DMS79 treated with DMSO at 0.1 percent for 48 hours (cell line): ENCODE results near the gene KLHL26.

Experiments
- DNase-seq: peaks from one replicate; lab custom pipeline; 2025; lab: John Stamatoyannopoulos, UW

KLHL26 gene

DNA sequence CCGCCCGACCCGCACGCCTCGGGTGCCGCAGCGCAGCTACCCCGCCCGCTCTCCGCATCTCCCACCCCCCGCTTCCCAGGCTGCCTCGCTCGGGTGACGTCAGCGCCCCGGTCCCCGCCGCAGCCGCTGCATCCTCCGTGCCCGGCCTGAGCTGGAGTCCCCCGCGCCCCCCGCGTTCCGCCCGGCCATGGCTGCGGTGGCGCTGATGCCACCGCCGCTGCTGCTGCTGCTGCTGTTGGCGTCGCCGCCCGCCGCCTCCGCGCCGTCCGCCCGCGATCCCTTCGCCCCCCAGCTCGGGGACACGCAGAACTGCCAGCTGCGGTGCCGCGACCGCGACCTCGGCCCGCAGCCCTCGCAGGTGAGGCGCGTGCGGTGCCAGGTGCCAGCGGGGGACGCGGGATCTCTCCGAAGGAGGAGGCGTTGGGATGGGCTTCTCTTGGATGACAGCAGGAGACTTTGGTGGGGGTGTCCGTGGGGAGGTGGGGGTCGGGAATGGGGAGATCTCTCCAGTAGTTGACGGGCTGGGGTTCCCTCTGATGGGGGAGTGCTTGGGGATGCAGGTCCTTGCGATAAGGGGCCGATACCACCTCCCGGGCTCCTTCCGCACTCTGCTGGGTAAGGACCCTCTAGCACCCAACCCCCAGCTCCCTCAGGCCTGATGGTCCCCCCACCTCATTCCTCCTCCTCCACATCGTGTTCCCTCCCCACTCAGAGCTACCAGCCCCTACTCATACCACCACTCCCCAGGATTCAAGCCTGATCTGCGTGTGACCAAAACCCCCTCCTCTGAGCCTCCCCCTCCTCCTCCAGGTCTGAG is 23.8 kb upstream of the KLHL26 start, which contains the start of gene TMEM59L:
Gene TMEM59L, plus strand, starts transcription at position 99 of the 817 bp plus-strand sequence. Its CDS starts 89 bp downstream, at position 188.
- peak; percentile 24 for DNase-seq

- DNase-seq = no peak
Observed at GRCh38 chr19:18613589-18614234, 23.1 kb upstream of the KLHL26 start.

DNA sequence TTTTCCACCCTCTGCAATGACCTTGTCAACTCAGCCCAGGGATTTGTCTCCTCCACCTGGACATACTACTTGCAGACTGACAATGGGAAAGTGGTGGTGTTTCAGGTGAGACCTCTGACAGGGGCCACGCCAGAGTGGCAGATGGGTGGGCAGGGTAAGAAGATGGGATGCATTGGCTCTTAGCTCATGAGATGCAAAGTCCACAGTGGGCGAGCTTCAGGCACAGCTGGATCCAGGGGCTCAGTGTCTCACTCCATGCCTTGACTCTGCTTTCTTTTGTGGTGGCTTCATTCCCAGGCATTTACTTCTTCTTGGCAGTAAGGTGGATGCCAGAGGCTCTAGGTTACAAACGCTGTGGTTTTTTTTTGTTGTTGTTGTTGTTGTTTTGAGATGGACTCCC is 20.8 kb upstream of the KLHL26 start:
- DNase-seq = no peak

DNA sequence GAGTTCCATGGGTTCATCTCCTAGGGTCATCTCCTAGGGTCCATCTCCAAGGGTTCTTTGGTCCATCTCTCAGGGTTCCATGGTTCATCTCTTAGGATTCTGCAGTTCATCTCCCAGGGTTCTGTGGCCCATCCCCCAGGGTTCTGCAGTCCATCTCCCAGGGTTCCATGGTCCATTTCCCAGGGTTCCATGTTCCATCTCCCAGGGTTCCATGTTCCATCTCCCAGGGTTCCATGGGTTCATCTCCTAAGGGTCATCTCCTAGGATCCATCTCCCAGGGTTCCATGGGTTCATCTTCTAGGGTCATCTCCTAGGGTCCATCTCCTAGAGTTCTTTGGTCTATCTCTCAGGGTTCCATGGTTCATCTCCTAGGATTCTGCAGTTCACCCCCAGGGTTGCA is 19.3 kb upstream of the KLHL26 start:
- no peak for DNase-seq

DNA sequence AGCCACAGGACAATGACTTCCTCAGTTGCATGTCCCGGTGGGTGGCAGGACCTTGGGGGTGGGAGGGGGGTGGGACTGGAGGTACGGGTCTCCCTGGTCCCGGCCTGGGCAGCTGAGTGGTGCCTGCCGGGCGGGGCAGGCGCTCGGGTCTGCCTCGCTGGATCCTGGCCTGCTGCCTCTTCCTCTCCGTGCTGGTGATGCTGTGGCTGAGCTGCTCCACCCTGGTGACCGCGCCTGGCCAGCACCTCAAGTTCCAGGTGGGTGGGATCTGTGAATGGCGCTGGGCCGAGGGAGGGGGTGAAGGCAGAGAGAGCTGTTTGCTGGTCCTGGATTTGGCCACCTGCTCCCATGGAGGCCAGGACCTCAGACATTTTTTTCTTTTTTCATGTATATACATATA is 18.6 kb upstream of the KLHL26 start:
- DNase-seq = no peak

GRCh38 chr19:18620311-18620710 is 16.5 kb upstream of the KLHL26 start:
- no peak for DNase-seq

DNA sequence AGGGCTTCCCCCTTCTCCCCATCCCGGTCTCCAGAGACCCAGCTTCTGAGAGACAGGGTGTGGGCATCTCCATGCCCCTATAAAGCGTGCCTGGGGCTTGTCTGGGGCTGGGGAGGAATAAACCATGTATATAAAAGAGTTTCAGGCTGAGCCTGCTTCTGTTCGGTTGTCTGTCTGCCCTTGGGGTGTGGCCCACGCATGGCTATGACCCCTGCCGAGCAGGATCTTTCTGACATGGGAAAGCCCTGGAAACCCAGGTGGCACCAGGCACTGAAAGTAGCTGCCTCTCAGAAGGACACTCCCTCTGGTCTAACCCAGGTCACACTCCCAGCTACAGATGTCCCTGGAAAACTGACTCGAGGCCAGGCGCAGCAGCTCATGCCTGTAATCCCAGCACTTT is 15.9 kb upstream of the KLHL26 start:
- no peak for DNase-seq

DNA sequence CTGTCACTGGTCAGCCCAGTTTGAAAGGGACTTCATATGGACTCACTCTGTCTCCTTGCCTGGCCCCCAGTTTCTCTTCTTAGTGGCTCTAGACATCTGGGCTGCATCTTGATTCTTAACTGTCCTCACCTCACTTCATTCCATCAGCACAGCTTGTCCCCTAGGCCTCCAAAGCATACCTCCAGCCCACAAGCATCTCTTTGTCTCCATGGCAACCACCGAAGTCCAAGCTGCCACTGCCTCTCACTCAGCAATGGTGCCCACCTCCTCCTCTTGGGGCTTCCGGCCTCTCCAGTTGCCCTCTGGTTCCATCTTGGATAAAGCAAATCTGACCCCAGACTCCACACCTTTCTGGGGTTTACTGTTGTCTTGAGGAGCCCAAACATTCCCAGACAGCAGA is 9.9 kb upstream of the KLHL26 start:
- DNase-seq = no peak

- DNase-seq = peak; percentile 67
Observed at GRCh38 chr19:18629166-18630088, 7.4 kb upstream of the KLHL26 start.

- peak; percentile 80 for DNase-seq
Observed at GRCh38 chr19:18633321-18633720, 3.5 kb upstream of the KLHL26 start.

GRCh38 chr19:18634612-18635297 is 2.1 kb upstream of the KLHL26 start:
- peak; percentile 13 for DNase-seq

DNA sequence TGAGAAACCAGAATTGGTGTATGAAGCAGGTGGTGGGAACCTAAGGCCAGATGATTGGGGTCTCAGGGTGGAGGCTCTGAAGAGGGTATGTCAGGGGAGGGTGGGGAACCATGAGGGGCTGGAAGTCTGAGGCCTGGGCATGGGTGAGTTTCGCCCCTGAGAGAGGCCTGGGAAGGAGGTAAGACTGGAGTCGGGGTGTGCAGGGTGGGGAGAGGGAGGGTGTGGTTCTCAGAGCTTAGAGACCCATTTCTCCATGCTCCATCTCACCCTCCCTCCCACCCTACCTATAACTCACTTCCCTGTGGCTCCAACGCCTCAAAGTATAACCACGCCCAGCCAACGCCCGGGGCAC is 1.0 kb upstream of the KLHL26 start:
- no peak for DNase-seq

DNA sequence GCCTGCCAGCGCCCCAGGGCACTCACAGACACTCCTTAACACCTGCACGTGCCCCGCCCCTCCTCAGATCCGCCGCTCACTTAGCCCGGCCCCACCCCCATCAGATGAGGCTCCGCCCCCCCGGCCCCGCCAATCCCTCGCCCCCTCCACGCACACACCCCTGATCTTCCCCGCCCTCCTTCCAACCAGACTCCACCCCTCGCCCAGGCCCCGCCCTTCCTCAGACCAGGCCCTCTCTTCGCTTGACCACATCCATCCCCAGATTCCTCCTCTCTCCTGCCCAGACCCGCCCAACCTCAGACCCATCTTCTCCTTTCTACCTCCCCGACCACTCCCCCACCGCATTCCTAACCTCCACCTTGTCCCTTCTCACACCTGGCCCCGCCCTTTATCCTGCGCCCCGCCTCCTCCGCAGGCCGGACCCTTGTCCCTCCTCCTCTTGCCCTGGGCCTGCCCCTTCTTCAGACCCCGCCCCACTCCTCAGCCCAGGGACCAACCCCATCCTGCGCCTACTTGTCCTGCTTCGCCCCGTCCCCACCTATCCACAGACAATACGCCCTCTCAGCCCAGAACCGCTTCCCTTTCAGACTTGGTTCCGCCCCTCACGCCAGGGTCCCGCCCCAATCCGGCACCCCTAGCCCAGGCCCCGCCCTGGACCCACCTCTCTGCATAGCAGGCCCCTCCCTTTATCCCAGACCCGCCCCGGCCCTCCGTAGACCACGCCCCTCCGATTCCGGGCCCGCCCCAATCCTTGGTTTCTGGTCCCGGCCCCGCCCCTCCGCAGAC is 452 bp upstream of the KLHL26 start:
- peak; percentile 94 for DNase-seq

DNA sequence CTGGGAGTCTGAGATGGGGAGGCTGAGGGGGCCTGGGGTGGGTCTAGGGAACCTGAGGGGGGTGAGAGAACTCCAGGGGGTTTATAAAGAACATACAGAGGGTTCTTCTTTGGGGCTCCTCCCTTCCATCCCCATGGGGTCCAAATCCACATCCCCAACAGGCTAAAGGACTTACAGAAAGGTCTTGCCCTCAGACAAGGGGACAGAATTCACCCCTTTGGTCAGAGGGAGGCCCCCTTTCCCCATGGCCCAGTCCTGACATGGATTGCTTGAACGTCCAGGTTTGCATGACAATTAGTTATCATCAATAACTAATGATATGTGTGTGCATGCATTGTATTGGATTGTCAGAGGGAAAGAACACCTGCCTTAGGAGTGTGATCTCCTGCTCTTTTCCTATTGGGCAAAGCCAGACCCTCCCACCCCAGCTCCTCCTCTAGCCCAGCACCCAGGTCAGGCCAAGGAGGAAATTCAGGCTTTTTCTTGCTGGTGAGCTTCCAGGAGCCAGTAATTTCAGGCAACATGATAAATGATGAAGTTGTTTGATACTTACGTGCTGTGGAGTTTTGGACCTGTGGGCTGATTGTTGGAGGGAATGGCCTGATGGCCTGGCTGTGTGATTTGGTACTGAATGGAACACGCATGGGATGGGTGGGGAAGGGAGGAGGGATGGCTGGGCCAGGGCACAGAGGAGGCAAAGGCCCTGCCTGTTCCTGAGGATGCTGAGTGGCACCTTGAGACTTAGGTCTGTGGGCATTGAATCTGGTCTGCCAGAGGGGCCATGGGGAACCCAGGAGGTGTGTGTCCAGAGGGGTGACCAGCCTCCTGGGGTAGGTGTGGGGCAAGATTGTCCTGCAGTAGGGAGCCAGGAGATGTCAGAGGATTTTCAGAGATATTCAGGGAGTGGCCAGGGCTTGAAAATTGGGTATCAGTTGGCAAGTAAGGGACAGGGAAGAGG is 1.1 kb downstream of the KLHL26 start:
- peak; percentile 20 for DNase-seq

DNA sequence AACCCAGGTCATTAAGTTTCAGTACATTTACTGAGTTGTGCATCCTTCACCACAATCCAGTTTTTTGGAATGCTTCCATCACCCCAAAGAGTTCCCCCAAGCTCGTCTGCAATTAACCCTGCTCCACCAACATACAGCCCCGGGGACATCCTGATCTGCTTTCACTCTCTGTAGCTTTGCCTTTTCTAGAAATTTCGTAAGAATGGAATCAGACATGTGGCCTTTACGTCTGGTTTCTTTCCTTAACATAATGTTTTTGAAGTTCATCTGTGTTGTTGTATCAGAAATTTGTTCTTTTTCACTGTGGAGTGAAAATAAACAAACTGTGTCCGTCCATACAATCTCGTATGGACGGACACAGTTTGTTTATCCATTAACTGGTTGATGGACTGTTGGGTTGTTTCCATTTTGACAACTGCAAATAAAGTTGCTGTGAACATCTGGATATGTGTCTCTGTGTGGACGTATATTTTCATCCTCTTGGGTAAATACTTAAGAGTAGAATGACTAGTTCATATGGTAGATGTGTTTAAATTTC is 2.9 kb downstream of the KLHL26 start:
- DNase-seq = no peak

- no peak for DNase-seq
Observed at GRCh38 chr19:18644196-18645034, 7.6 kb downstream of the KLHL26 start.

- no peak for DNase-seq
Observed at GRCh38 chr19:18645035-18645511, 8.2 kb downstream of the KLHL26 start.

DNA sequence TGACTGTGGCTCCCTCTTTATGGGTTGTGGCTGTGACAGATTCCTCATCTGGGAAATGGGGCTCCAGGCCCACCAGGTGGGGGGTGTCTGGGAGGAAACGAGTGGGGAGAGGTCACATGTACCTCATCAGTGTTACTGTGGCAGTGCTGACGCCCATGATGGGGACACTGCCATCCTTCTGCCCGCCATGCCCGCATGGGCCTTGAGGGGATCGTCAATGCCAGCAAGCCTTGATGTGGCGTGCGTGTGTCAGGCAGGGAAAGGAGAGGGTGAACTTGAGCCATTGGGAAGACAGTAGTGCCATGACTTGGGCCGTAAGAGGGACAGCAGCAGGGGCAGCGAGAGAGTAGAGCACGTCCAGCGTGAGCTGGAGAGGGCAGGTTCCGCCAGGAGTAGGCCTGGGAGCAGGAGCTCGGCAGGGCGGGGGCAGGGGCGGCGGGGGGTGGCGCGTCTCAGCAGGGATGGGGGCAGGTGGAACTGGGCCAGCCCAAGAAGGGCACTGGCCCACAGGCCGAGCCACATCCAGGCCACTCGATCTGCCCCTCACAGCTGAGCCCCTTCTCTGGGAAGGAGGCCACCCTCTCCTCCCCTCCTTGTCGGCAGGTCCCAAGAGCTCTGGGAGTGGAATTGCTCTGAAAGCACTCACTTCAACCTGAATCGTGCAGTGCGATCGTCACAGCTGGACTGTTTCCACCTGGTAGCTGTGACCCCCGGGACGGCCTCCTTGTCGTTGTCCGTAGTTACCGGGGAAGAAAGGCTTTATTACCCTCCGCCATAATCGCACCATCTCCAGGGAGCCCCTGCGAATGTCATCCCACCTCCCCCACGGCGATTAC is 9.9 kb downstream of the KLHL26 start:
- peak; percentile 76 for DNase-seq
